ENCODE measurements around the gene RND2.

Gene RND2

DNA sequence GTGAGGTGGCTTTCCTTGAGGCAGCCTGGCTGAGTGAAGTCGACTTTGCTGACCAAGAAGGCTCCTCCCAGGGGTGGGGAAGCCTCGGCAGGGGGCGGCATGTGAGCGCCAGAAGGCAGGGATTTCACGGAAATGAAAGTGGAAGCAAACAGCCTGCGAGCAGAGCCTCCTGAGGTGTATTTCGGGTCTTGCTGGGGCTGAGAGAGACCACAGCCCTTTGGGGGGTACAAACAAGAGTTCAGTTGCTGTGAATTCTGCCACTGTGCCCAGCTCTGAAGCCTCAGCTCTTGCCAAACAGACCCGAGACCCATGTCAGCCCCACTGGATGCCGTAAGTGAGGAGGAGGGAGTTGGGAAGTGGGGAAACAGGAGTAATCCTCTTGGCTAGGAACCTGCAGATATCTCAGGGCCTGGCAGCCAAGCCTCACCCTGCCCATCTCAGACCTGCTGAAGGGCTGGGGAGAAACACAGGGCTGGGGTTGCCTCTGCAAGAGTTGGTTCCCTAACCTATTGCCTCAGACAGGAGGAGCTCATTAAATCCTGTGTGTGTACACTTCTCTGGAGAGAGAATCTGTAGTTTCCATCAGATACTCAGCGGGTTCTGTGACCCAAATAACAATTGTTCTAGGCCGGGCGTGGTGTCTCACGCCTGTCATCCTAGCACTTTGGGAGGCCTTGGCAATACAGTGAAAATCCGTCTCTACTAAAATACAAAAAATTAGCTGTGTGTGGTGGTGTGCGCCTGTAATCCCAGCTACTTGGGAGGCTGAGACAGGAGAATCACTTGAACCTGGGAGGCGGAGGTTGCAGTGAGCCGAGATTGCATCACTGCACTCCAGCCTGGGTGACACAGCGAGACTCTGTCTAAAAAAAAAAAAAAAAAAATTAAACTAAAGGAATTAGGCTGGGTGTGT is 18.1 kb upstream of the RND2 start, which contains the start of gene IFI35:
TSS of gene IFI35 (plus strand) at position 146 of the 913 bp plus-strand sequence. CDS start at position 310, 164 bp downstream.
- peak; percentile 70 for DNase-seq

DNA sequence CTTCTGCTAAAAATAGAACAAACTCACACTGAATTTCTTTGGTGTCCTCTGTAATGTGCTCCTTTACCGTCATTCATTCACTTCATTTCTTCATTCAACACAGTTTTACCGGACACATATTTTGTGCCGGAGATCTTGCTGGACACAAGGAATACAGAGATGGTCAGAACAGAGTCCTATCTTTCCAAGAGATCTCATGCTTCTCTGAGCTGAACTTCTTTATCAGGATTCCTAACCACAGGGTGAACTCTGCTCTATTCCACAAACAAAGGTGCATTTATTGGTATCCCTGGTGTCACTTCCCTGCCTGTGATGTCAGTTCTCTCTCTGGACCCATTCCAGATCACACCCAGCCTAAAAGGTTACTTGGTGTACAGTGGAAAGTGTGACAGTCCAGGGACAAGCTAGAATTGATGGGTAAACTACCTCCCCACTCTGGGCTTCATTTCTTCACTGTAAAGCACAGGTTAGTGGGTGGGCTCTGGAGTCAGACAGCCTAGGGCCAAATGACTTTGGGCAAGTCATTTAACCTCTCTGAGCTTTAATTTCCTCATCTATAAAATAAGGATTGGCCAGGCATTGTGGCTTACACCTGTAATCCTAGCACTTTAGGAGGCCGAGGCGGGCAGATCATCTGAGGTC is 14.2 kb upstream of the RND2 start:
- DNase-seq = no peak

DNA sequence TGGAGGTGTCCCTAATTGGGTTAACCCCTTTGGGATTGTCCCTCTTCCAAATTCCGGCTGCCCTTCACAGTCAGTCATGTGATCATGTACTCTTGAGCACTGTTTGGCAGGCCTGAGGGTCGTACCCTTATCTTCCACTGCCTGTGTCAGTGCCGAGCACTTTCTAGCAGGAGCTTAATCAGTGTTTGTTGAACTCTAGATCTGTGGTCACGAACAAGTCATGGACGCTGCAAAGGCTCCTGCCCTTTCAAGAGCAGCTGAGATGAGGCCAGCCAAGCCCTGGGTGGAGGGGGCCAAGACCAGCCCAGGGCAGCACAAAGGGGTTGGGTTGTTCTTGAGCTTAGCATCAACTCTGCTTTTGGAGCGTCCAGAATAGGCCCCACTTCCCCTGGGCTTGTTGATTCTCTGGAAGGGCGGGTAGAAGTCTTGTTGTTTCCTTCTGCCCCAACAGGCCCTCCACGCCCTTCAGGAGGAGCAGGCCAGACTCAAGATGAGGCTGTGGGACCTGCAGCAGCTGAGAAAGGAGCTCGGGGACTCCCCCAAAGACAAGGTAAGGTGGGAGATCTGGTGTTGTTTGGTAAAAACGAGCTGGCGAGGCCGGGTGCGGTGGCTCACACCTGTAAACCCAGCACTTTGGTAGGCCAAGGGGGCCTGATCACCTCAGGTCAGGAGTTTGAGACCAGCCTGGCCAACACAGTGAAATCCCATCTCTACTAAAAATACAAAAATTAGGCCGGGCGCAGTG is 13.1 kb upstream of the RND2 start:
- no peak for DNase-seq

DNA sequence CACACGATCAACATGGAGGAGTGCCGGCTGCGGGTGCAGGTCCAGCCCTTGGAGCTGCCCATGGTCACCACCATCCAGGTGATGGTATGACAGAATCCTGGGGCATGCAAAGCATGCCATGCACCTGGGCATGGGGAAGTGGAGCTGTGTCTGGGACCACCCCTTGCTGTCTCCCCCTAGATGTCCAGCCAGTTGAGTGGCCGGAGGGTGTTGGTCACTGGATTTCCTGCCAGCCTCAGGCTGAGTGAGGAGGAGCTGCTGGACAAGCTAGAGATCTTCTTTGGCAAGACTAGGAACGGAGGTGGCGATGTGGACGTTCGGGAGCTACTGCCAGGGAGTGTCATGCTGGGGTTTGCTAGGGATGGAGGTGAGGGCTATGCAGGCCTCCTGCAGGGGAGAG is 11.7 kb upstream of the RND2 start:
- no peak for DNase-seq

DNA sequence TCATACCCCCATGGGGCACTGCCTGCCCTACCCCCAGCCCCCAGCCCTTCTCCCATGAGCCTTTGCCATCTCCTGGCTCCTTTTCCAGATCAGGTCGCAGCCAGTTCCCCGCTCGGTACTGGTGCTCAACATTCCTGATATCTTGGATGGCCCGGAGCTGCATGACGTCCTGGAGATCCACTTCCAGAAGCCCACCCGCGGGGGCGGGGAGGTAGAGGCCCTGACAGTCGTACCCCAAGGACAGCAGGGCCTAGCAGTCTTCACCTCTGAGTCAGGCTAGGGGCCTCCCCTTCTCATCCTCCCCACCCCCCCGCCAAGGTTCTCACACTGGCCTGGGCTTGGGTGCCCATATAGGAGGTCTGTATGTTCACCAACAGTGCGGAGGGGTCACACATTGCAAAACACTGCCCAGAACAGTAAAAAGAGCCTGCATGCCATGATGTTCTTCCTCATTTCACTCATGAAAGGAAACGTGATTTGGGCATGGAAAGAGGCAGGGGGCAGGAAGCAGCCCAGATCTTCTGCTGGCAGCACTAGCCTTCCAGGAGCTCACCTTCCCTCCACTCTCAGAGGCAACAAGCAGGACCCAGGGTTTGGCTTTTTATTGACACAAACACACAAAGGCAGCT is 10.9 kb upstream of the RND2 start:
- no peak for DNase-seq

DNA sequence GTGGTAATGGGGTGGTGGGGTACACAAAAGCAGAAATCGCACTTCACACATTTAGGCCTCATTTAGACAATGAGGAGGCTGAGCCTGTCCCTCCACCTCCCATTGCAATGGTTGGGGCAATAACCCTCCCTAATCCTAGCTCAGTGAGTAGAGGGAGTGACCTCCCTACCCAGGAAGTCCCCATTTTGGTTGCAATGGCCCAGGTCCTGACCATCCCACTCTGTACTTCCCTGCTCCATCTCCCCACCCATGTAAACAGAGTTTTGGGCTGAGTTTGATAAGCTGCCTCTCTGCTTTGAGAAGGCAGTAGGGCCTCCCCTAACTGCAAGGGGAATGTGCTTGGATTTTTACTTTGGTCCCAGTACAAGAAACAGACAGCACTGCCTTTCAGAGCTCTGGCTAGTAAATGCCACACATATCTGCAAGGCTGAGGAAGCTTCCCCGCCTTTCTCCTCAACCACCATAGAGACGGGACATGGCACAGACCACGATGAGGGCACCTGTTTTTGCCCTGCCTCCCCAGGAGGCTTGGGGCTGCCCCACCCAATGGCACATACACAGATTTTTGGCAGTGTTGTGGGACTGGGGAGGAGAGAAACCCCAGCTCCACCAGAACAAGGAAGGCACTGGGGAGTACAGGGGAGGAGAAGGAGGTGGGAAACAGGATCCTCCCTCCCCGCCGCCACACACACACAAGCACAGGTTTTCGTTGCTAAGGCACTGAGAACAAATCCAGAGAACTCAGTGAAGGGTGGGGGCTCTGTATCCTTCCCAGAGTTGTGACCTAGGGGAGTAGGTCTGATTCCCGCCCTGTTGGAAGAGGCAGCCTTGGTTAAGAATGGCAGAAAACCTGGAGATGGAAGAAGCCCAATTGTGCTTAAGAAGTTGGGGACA is 10.1 kb upstream of the RND2 start:
- no peak for DNase-seq

DNA sequence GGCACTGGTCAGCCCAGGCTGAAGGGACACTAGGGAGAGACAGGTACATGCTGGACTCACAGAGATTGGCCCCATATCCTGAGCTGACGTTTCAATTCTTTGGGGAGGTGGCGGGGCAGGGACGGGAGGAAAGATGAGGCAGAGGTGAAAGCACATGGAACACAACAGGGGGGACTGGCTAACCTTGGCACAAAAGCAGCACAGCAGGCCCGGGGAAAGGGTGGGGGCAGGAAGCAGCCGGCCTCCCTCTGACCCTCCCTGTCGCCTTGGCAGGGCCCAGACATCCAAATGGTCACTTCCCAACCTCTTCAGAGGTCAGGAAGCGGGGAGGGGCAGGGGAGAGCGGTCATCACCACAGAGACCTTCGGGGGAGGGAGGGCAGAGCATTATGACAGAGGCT is 9.5 kb upstream of the RND2 start:
- DNase-seq = no peak

DNA sequence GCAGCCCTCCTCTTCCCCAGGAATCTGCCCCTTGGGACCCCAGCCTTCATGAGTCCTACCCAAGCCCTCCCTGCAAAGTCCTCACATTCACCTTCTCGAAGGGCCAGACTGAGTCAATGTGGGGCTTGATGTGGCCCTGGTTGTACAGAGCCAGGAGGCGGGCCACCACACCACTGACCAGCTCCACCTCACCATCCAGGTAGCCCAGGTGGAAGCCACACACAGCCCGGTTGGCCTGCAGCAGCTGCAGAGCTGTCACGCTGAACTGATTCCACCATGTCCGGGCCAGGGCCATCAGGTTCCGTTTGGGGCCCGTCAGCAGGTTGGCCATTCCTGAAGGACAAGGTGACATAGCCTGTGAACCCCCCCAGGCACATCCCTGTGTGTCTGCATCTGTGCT is 8.8 kb upstream of the RND2 start:
- DNase-seq = no peak

DNA sequence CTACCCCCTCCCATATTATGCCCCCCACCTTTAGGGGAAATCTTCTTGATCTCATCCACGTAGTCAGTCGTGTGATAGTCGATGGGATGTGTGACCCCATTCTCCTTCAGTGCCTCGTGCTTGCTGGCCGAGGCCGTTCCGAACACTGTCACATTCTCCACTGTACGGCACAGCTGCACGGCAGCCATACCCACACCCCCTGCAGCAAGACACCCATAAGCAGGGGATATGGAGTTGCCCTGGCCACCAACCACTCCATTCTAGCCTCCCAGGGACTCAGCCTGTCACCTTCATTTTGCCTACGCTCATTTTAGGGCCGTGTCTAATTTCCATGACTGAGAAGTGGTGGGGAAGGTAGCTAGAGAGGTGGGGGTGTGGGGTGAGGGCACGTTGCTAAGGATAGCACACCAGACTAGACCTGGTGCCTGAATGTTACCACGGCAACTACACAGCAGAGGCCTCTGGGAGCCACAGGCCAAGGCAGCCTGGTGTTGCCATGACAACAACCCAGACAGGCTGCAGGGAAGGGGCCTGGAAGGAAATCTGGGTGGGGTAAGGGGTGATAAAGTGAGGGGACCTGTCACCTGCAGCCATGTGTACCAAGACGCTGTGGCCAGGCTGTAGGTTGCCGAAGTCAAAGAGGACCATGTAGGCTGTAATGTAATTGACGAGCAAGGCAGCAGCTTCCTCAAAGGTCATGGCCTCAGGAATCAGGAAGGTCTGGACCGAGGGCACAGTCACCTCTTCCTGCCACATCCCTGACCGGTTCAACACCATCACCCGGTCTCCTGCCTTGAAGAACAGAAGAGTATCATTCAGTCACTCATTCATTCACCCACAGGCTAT is 6.8 kb upstream of the RND2 start:
- DNase-seq = no peak

DNA sequence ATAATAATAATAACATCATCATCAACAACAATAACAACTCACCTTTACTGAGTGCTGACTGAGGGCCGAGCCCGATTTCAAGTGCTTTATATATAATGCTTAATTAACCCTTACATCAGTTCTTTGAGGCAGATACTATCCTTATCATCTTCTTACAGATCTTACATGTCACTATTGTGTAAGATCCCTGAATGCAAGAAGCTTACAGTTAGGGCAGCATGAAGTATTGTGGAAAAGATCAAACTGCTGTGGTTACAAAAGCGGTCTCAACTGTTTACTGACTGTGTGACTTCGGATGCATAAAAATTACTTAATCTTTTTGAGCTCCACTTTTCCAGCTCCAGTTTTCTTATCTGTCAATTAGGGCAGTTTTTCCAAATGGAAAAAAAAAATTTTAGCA is 6.1 kb upstream of the RND2 start:
- no peak for DNase-seq

DNA sequence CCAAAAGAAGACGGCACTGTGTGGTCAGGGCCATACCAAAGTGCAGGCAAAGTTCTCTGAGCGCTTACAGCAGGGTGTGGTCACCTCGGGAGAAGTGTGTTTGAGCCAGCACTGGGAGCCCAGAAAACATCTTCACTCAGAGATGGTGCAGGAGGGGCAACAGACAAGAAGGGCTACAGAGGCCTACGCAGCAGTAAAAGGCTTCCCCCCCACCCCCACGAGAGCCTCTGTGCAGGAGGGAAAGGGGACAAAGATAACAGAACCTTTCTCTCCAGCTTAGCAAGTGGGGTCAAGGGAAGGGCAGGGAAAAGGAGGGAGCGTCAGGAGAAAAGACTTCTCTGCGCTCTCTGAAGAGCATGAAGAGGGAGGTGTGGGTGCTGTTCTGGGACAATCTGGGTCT is 5.6 kb upstream of the RND2 start:
- DNase-seq = no peak

DNA sequence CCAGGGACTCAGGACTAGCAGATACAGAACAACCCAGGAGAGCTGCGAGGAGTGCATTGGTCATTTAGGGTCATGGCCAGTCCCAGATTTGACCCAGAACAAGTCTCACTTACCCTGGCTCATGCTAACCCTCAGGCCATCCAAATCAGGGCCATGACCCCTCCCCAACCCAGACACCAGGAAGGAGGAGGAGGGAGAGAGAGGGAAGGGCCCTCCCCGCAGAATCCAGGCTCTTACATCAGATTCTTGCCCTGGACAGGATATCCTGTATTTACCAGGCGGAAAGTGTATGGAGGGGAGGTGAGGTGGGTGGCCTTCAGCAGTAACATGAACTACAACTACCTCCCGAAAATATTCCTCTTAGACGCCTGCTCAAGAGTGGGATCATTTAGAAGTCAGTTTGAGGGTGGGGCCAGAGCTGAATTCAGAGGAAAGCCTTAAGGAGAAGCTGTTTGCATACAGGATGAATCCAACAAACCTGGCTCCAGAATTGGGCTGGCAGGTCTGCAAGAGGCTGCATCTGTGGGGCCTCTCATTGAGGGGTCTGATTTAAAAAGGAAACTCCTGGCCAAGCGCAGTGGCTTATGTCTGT is 4.9 kb upstream of the RND2 start:
- no peak for DNase-seq

DNA sequence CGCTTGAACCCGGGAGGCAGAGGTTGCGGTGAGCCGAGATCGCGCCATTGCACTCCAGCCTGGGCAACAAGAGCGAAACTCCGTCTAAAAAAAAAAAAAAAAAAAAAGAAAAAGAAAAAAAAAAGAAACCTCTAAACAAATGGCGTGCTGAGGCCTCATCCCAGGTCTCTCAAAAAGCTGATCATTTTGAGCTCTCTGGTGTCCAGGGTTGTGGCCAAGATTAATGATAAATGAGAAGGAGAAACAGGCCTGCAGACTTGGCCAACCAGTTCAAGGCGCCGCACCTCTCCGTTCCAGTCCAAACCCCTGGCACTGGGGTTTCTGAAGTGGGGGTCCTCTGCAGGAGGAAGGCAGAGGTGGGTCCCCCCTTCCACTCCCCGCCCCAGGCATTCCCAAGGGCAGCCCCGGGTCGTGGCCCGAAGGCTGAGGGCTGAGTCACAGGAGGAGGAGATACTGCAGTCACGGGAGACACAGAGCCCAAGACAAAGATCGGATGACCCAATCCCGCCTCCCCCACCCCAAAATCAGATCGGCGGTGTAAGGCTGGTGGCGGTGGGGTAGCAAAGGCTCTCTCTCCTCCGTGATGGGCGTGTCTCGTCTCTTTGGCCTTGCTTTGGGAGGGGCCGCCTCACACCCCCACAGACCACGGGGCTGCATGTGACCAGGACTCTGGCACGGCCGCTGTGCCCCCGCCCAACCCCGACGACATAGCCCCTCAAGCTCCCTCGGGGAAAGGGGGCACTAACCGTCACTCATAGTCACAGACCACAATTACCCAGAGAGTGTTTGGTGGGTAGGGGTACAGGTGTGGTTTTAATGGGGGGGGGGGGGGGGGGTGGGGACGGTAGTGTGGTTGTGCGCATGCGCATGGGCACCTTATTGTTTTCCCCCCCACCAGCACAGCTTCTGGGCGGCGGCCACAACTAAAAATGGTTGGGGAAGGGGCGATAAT is 4.0 kb upstream of the RND2 start:
- no peak for DNase-seq

DNA sequence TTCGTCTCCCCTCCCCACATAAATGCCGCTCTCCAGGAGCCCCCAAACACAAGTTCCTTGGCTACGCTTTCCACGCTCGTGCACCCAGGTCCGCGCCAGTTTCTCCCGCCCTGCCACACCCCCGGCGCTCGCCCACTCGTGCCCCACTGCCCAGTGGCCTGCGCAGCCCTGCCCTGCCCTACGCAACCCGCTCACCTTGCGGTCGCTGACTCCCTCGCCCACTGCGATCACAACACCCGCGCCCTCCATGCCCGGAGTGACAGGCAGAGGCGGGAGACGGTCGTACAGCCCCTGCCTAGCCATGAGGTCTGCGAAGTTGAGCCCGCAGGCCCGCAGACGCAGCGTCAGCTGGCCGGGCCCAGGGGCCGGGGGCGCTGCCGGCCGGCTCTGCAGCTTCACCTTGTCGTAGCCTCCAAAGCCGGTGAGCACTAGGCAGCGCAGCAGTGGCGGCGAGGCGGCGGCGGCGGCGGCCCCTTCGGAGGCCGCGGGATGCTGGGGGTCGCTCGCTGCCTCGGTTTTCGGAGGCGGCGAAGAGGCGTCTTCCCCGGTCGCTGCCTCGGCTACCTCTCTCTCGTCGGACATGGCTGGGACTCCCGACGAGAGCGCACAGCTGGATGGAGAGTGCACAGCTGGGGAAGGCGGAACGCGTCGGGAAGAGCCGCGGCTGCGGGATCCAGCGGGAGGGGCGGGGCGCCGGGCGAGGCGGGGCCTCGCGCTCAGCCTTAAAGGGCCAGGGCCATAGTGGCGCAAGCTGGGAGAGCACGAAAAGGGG is 3.1 kb upstream of the RND2 start, which contains the start of gene VAT1:
TSS of gene VAT1 (minus strand) at position 645 of the 772 bp plus-strand sequence. CDS start at position 582, 63 bp downstream.
- DNase-seq = peak; percentile 46

DNA sequence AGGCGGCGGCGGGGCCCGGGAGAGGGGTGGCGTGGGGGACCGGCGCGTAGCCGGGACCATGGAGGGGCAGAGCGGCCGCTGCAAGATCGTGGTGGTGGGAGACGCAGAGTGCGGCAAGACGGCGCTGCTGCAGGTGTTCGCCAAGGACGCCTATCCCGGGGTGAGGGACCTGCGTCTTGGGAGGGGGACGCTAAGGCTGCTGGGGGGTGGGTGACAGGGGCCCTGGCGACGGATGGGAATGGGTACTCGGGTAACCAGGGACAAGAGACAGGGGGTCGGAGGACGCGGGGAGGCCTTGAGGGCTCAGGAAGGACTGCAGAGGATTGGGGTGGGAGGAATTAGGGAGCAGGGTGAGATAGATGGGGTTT is 243 bp downstream of the RND2 start:
- DNase-seq = no peak

DNA sequence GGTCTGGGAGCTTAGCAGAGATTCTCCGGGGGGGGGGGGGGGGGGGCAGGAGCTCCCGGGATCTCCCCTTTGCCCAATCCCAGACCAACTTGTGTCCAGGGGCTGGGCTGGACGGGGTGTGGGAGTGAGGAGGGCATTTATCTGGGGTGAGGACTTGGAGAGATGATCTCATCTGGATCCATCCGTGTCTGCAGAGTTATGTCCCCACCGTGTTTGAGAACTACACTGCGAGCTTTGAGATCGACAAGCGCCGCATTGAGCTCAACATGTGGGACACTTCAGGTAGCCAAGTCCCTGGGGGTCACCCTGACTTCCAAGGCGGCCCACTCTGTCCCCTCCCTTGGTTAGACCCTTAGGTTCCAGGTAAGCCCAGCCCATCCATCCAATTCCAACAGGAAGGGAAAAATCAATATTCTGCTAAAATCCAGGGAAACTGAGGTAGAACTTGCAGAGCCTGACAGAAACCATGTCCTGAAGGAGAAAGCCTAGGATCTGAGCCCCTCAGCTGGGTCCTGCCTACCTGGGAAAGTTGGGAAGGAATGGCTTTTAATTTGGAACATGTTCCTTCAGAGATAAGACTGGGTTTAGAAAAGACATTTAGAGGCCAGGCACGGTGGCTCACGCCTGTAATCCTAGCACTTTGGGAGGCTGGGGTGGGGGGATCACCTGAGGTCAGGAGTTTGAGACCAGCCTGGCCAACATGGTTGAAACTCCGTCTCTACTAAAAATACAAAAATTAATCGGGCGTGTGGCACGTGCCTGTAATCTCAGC is 921 bp downstream of the RND2 start:
- DNase-seq = no peak

DNA sequence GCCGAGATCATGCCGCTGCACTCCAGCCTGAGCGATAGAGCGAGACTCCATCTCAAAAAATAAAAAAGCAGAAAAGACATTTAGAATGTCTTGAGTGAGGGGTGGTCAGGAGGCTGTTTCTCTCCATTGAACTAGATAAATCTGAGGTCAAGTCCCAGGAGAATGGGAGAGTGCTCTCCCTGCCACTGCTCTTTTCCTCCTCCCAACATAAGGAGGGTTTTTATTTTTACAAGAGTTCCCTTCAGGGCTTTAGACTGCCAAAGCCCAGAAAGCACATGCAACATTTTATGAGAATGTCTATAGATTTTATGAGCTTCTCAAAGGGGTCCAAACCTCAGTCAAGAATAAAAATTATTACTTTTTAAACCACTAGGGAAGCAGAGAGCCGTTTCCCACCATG is 1.6 kb downstream of the RND2 start:
- no peak for DNase-seq
